GM12865 (cell line): ENCODE data around the gene CST6.

ENCODE experiments used
- DNase-seq: peaks from one replicate; pipeline ENCODE4 v3.0.0; 2010; ENCODE audit warnings: low read depth
- H3K4me3 ChIP-seq: 2 replicates; pipeline ENCODE4 v1.5.1; 2011; ENCODE audit warnings: mild to moderate bottlenecking, low read depth, low read length, control low read depth
- TF ChIP-seq, protein P1 (sequence below): IDR thresholded peaks from 2 replicates; pipeline ENCODE4 v1.5.1; 2011; ENCODE audit warnings: low read length, control low read depth, low read depth, inconsistent platforms; ENCODE audit not compliant: insufficient read depth; ENCODE audit errors: missing control alignments

Gene CST6

DNA sequence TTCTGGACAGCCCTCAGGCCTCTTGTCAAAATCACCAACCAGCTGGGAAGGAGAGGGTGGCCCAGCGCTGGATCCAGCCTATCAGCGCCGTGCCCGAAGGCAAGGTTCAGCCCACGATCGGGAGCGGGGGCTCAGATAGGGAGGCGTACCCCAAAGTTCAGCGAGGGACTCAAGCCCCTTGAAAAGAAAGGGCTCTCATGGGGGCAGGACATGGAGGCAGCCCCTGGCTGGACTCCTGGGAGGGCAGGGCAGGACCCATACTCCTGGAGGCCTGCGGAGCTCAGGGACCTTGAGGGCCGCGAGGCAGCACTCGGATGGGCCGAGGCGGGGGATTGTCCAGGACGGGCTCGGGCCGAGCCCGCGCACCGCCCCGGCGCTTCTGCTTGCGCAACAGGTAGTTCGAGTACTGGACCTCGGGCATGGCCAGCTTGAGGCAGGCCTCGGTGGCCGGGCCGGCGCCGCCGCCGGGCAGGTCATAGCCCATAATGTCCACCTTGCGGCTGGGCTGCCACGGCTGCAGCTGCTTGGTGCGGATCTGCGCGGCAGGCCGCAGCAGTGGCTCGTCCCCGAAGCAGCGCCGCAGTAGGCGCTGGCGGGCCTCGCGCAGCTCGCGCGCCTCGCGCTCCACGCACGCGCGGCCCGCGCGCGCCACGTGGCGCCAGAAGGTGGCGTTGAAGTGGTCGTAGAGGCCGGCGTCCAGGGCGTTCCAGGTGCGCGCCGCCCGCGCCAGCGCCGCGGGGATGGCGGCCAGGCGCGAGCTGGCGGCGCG is 30.6 kb downstream of the CST6 start:
- no peak overlapping the region for H3K4me3 ChIP-seq
- TF ChIP-seq, protein P1, sequence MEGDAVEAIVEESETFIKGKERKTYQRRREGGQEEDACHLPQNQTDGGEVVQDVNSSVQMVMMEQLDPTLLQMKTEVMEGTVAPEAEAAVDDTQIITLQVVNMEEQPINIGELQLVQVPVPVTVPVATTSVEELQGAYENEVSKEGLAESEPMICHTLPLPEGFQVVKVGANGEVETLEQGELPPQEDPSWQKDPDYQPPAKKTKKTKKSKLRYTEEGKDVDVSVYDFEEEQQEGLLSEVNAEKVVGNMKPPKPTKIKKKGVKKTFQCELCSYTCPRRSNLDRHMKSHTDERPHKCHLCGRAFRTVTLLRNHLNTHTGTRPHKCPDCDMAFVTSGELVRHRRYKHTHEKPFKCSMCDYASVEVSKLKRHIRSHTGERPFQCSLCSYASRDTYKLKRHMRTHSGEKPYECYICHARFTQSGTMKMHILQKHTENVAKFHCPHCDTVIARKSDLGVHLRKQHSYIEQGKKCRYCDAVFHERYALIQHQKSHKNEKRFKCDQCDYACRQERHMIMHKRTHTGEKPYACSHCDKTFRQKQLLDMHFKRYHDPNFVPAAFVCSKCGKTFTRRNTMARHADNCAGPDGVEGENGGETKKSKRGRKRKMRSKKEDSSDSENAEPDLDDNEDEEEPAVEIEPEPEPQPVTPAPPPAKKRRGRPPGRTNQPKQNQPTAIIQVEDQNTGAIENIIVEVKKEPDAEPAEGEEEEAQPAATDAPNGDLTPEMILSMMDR: no peak
- no peak for DNase-seq

DNA sequence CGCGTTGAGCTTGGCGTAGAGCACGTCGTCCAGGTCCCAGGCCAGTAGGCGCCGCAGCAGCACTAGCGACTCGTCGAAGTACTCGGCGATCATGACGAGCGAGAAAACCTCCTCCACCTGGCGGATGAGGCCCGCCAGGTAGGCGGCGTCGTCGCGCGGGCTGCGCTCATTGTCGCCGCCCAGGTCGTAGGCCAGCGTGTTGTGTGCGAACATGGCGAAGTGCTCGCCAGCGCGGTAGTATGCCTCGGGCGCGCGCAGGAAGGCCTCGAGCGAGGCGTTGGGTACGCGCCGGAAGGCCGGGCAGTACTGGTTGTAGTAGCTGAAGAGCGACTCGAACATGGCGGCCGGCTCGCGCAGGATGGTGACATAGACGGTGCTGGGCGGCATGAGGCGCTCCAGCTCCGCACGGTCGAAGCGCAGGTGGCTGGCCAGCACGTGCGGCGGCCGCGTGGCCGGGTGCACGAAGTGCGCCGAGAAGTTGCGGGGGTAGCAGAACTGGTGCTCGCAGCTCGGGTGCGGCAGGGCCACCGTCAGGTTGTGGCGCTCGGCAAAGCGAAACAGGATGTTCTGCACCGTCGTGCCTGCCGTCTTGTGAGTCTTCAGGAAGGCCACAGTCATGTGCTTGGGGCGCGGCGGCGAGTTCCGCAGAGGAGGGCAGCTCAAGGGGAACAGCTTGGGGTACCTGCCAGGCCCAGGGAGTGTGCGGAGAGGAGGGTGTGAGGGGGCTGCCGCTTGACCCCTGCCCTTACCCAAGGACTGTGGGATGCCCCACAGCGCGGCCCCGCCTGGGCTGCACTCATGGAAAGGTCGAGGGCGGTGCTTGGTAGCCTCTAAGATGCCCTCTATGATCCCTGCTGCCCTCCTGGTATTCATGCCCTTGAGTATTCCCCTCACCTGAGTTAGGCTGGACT is 31.4 kb downstream of the CST6 start:
- TF ChIP-seq, protein P1: no peak
- no peak for DNase-seq
- H3K4me3 ChIP-seq: no peak overlapping the region

- no peak for DNase-seq
- no peak overlapping the region for H3K4me3 ChIP-seq
- TF ChIP-seq, protein P1: no peak
These were observed 32.9 kb downstream of the CST6 start for GRCh38 chr11:66044757-66045156.

DNA sequence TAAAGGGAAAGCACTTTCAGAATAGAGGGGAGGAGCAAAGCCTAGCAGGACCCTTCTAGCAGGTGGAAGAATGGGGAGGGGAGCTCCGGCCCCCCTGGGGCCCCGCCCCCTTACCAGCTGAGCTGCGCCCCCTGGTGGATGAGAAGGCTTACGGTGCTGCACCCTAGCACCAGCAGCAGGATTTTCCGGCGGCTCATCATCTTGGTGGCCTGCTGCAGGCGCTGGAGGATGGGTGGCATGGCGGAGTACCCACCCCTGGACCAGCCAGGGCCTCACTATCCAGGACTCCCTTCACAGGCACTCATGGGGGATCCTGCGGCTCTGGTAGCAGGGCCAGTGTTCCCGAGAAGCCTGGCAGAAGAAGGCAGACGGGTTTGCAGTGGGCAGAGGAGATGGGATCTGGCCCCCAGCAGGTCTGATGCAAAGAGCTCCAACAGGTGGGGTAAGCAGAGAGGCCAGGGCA is 33.4 kb downstream of the CST6 start:
- TF ChIP-seq, protein P1: peak; percentile 94
- no peak overlapping the region for H3K4me3 ChIP-seq
- peak; percentile 90 for DNase-seq

DNA sequence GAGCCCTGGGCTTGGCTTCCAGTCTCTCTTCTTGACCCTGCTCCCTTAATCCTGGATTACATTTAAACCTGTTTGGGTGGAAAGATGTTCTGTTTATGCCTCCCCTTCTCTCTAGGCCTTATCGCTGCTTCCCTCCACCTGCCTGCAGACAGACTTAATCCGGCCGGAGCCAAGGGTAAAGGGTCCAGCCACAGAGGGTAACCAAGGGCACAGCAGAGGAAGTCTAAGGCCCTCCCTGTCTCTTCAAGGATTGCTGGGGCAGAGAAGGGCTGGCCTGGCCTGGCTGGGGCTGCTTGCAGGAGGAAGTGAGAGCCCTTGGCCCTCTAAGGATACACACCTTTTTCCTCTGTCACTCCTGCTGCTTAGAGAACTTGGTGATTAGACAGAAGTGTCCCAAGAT is 35.1 kb downstream of the CST6 start:
- no peak overlapping the region for H3K4me3 ChIP-seq
- TF ChIP-seq, protein P1: no peak
- DNase-seq: no peak

DNA sequence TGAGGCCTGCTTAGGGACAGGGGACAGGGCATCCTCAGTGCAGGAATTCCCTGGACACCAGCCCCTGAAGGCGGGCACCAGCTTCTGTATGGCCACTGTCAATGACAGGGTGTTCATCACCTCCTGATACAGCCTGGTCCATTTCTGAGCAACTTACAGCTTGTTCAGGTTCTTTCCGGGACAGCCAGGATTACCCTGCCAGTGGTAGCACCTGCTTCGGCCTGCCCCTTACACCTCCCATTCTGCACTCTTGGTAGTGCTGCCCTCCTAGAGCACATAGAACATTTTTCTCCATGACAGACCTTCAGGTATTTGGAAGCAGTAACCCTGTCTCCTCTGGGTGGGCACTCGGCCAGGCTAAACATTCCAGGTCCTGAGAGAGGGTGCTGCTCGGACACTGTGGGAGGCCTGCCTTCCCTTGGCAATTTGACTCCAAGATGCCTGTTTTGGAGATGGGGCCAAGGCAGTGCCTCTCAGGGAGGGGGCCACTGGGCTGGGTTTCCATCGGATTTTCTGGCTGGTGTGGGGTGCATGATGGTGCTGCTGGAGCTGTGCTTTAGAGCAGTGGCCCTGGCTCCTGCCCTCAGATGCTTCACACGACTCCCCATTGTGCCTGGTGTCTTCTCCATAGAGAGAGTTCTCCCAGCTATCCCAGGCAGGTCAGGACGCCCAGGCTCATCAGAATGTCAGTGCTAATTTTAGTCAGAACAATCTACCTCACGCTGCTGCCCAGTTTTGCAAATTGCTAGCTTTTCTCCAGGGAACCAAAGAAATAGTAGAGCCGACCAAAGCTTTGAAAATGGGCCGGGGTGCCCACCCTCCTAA is 35.9 kb downstream of the CST6 start:
- no peak overlapping the region for H3K4me3 ChIP-seq
- no peak for DNase-seq
- TF ChIP-seq, protein P1: no peak
